ENCODE measurements around the gene RIOK3.

Gene RIOK3

DNA sequence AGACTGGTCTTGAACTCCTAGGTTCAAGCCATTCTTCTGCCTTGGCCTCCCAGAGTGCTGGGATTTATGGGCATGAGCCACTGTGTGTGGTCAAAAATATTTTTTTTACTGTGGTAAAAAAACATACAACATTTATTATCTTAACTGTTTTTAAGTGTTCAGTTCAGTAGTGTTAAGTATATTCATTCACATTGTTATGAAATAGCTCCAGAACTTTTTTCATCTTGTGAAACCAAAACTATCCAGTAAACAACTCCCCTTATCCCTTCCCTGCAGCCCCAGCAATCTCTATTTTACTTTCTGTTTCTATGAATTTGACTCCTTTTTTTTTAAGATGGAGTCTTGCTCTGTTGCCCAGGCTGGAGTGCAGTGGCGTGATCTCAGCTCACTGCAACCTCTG lies 59.6 kb downstream of the RIOK3 start:
- no peak overlapping the region for H3K4me3 ChIP-seq (ENCODE audit: low read depth, low read length)
- no peak for TF ChIP-seq CTCF (IDR thresholded peaks at IDR 0.05; ENCODE audit: low read depth, low read length, missing control alignments)
- no peak for DNase-seq (ENCODE audit: low read depth)
- in situ Hi-C loops (cut with HindIII; ENCODE audit: low sequenced_read_pairs), result loop anchor here (25.0 kb wide), 1 partner anchor 600 kb away; no protein-coding TSS in a partner anchor

GRCh38 chr18:23515911-23516546 lies 62.9 kb downstream of the RIOK3 start:
- DNase-seq (ENCODE audit: low read depth), result peak; percentile 48
- in situ Hi-C loops (cut with HindIII; ENCODE audit: low sequenced_read_pairs), result loop anchor here (25.0 kb wide), 1 partner anchor 596 kb away; no protein-coding TSS in a partner anchor
- H3K4me3 ChIP-seq (ENCODE audit: low read depth, low read length), result no peak overlapping the region
- TF ChIP-seq CTCF (IDR thresholded peaks at IDR 0.05; ENCODE audit: low read depth, low read length, missing control alignments), result peak; percentile 95

DNA sequence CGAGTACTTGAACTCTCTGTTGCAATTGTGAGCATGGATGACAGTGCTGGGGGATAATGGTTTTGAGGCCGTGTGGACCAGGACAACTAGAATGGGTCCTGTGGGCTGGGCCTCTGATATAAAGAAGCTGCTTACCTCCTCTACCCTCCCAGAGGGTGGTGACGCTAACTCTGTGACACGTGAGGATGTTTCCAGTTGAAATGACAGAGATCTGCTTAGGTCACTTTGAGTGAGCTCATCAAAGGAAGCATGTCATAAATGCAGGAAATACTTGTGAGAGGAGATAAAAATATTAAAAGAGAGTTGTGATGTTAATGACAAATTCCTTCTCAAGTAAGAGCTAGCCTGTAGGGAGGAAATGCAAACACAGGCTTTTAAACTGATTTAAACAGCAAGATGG lies 66.6 kb downstream of the RIOK3 start:
- no peak for TF ChIP-seq CTCF (IDR thresholded peaks at IDR 0.05; ENCODE audit: low read depth, low read length, missing control alignments)
- no peak overlapping the region for H3K4me3 ChIP-seq (ENCODE audit: low read depth, low read length)
- in situ Hi-C loops (cut with HindIII; ENCODE audit: low sequenced_read_pairs), result loop anchor here (25.0 kb wide), 1 partner anchor 593 kb away; no protein-coding TSS in a partner anchor
- no peak for DNase-seq (ENCODE audit: low read depth)

- in situ Hi-C loops (cut with HindIII; ENCODE audit: low sequenced_read_pairs), result loop anchor here (25.0 kb wide), 1 partner anchor 591 kb away; no protein-coding TSS in a partner anchor
- no peak for DNase-seq (ENCODE audit: low read depth)
- no peak overlapping the region for H3K4me3 ChIP-seq (ENCODE audit: low read depth, low read length)
- TF ChIP-seq CTCF (IDR thresholded peaks at IDR 0.05; ENCODE audit: low read depth, low read length, missing control alignments), result no peak
Observed at GRCh38 chr18:23521271-23521670, 68.2 kb downstream of the RIOK3 start.

GRCh38 chr18:23521907-23522306 lies 68.8 kb downstream of the RIOK3 start:
- no peak for DNase-seq (ENCODE audit: low read depth)
- no peak overlapping the region for H3K4me3 ChIP-seq (ENCODE audit: low read depth, low read length)
- in situ Hi-C loops (cut with HindIII; ENCODE audit: low sequenced_read_pairs), result loop anchor here (25.0 kb wide), 1 partner anchor 590 kb away; no protein-coding TSS in a partner anchor
- no peak for TF ChIP-seq CTCF (IDR thresholded peaks at IDR 0.05; ENCODE audit: low read depth, low read length, missing control alignments)

- in situ Hi-C loops (cut with HindIII; ENCODE audit: low sequenced_read_pairs), result loop anchor here (25.0 kb wide), 1 partner anchor 589 kb away; no protein-coding TSS in a partner anchor
- no peak for TF ChIP-seq CTCF (IDR thresholded peaks at IDR 0.05; ENCODE audit: low read depth, low read length, missing control alignments)
- DNase-seq (ENCODE audit: low read depth), result peak; percentile 27
- H3K4me3 ChIP-seq (ENCODE audit: low read depth, low read length), result no peak overlapping the region
Observed at GRCh38 chr18:23523429-23524212, 70.5 kb downstream of the RIOK3 start.
